HepG2 (cell line): Measurements from ENCODE around the gene SNRNP35. TPM values are rescaled to one million over a fixed set of nuclear protein-coding genes. Genes with fewer than 3 reads are reported as not detected.
A peak's percentile ranks its signal among the peaks of the same experiment; 100 is the strongest.

Experiments
- CHD4 ChIP-seq: fragments of 200-600 bp; sonication (generic); IDR thresholded peaks from 2 replicates; pipeline ENCODE4 v1.7.0; 2017; ENCODE audit warnings: mild to moderate bottlenecking, low read length, borderline replicate concordance
- HIVEP1 ChIP-seq: sonication (generic); formaldehyde crosslinking; IDR thresholded peaks from 2 replicates; pipeline ENCODE4 v1.4.0; 2020; ENCODE audit warnings: mild to moderate bottlenecking, missing genetic modification reagents
- MAX ChIP-seq: IDR thresholded peaks from 2 replicates; pipeline ENCODE4 v1.6.1; 2012; ENCODE audit warnings: inconsistent platforms
- NCOA5 ChIP-seq: sonication (generic); formaldehyde crosslinking; IDR thresholded peaks from 2 replicates; pipeline ENCODE4 v1.4.0; 2020; ENCODE audit warnings: missing genetic modification reagents
- NFE2L2 ChIP-seq: fragments of 150-350 bp; IDR thresholded peaks from 2 replicates; pipeline ENCODE4 v1.6.1; 2014; ENCODE audit warnings: low read length
- ONECUT2 ChIP-seq: sonication (generic); formaldehyde crosslinking; IDR thresholded peaks from 2 replicates; pipeline ENCODE4 v1.4.0; 2020; ENCODE audit warnings: missing genetic modification reagents
- PAF1 ChIP-seq: IDR thresholded peaks from 2 replicates; pipeline ENCODE4 v1.6.1; 2016; ENCODE audit warnings: missing genetic modification reagents, missing compliant biosample characterization
- PAWR ChIP-seq: sonication (generic); formaldehyde crosslinking; IDR thresholded peaks from 2 replicates; pipeline ENCODE4 v1.4.0; 2020; ENCODE audit warnings: missing genetic modification reagents, mild to moderate bottlenecking, borderline replicate concordance
- RFX5 ChIP-seq: IDR thresholded peaks from 2 replicates; pipeline ENCODE4 v1.6.1; 2011; ENCODE audit warnings: low read depth, low read length, improper control_type of control experiment
- SP4 ChIP-seq: sonication (generic); formaldehyde crosslinking; IDR thresholded peaks from 2 replicates; pipeline ENCODE4 v1.8.1; 2023; ENCODE audit warnings: mild to moderate bottlenecking, missing genetic modification reagents
- STAT5B ChIP-seq: sonication (generic); formaldehyde crosslinking; IDR thresholded peaks from 2 replicates; pipeline ENCODE4 v1.4.0; 2020; ENCODE audit warnings: missing genetic modification reagents
- TP53 ChIP-seq: sonication (generic); formaldehyde crosslinking; conservative IDR thresholded peaks from 2 replicates; pipeline ENCODE4 v1.4.0; 2020; ENCODE audit warnings: missing genetic modification reagents
- ZBTB26 ChIP-seq: IDR thresholded peaks from 2 replicates; pipeline ENCODE4 v1.6.1; 2016; ENCODE audit warnings: missing compliant biosample characterization, missing genetic modification reagents, borderline replicate concordance
- ZBTB38 ChIP-seq: sonication (generic); formaldehyde crosslinking; IDR thresholded peaks from 2 replicates; pipeline ENCODE4 v1.5.1; 2020; ENCODE audit warnings: mild to moderate bottlenecking, missing genetic modification reagents
- ZBTB7B ChIP-seq: sonication (generic); formaldehyde crosslinking; IDR thresholded peaks from 2 replicates; pipeline ENCODE4 v1.4.0; 2020; ENCODE audit warnings: missing genetic modification reagents
- ZFP91 ChIP-seq: sonication (generic); formaldehyde crosslinking; IDR thresholded peaks from 2 replicates; pipeline ENCODE4 v1.9.0; 2022; ENCODE audit warnings: missing genetic modification reagents, mild to moderate bottlenecking, borderline replicate concordance
- ZSCAN25 ChIP-seq: sonication (generic); formaldehyde crosslinking; IDR thresholded peaks from 2 replicates; pipeline ENCODE4 v1.8.0; 2022; ENCODE audit warnings: mild to moderate bottlenecking, missing genetic modification reagents
- polyA plus RNA-seq, 8 experiments: library from polyadenylated mRNA; depleted of rRNA in 3 of 8; stranded (reverse) in 7 of 8; unstranded in 1 of 8; fragments of >200 nt; fragmentation: Illumina TruSeq in 4 of 8; extraction: Trizol in 4 of 8; gene quantifications; 2 replicates each; pipeline versions ENCODE4 v1.2.1 to v1.2.3, GENCODE V29; 2011 to 2016; ENCODE audit warnings: low read depth in 4 of 8, missing spikeins in 1 of 8, mixed read lengths in 1 of 8; ENCODE audit not compliant: insufficient read depth in 1 of 8
- total RNA-seq, 5 experiments: library from RNA; depleted of rRNA; stranded (reverse); fragments of >200 nt; fragmentation: Illumina TruSeq; extraction: Trizol; gene quantifications; 2 replicates each; pipeline ENCODE4 v1.2.3, GENCODE V29; 2016; ENCODE audit warnings: low read depth in 1 of 5
- TF ChIP-seq, protein P1 (sequence below): sonication (generic); formaldehyde crosslinking; IDR thresholded peaks from 2 replicates; pipeline ENCODE4 v1.5.1; 2020; ENCODE audit warnings: missing genetic modification reagents, mild to moderate bottlenecking, borderline replicate concordance
- TF ChIP-seq, protein P2 (sequence below): sonication (generic); formaldehyde crosslinking; IDR thresholded peaks from 2 replicates; pipeline ENCODE4 v1.4.0; 2020; ENCODE audit warnings: missing genetic modification reagents; ENCODE audit errors: not compliant biosample characterization
- TF ChIP-seq, protein P3 (sequence below): sonication (generic); formaldehyde crosslinking; IDR thresholded peaks from 2 replicates; pipeline ENCODE4 v1.4.0; 2020; ENCODE audit warnings: mild to moderate bottlenecking, low read depth, missing genetic modification reagents
- TF ChIP-seq, protein P4 (sequence below): sonication (generic); formaldehyde crosslinking; IDR thresholded peaks from 2 replicates; pipeline ENCODE4 v1.5.1; 2020; ENCODE audit warnings: mild to moderate bottlenecking, missing genetic modification reagents, borderline replicate concordance

Gene SNRNP35
- total and polyA plus RNA-seq, 2 of the 13 experiments (the other 11 are each of a cell fraction or from before 2014, with no cell fraction given): 11.3 to 22.6 TPM

- TF ChIP-seq PAWR (CRISPR knock-in tag) (no peak), ZBTB26 (CRISPR knock-in tag) (no peak), CHD4 (0 out of 2 replicates have a peak, but pooled peaks have one; percentile 43), PAF1 (CRISPR knock-in tag) (no peak), NFE2L2 (no peak), HIVEP1 (CRISPR knock-in tag) (peak; percentile 94), ONECUT2 (CRISPR knock-in tag) (peak; percentile 84), SP4 (CRISPR knock-in tag) (no peak), MAX (0 out of 2 replicates have a peak, but pooled peaks have one; percentile 14), ZFP91 (peak; percentile 54; the same call in 1 of the 2 replicates), NCOA5 (no peak), ZBTB38 (CRISPR knock-in tag) (peak; percentile 28; the same call in 1 of the 2 replicates), TP53 (CRISPR knock-in tag) (no peak), RFX5 (no peak), STAT5B (CRISPR knock-in tag) (no peak), ZBTB7B (CRISPR knock-in tag) (no peak), ZSCAN25 (CRISPR knock-in tag) (peak; percentile 88; the same call in 1 of the 2 replicates)
- TF ChIP-seq, protein P1, sequence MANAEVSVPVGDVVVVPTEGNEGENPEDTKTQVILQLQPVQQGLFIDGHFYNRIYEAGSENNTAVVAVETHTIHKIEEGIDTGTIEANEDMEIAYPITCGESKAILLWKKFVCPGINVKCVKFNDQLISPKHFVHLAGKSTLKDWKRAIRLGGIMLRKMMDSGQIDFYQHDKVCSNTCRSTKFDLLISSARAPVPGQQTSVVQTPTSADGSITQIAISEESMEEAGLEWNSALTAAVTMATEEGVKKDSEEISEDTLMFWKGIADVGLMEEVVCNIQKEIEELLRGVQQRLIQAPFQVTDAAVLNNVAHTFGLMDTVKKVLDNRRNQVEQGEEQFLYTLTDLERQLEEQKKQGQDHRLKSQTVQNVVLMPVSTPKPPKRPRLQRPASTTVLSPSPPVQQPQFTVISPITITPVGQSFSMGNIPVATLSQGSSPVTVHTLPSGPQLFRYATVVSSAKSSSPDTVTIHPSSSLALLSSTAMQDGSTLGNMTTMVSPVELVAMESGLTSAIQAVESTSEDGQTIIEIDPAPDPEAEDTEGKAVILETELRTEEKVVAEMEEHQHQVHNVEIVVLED (CRISPR knock-in tag): no peak
- TF ChIP-seq, protein P2, sequence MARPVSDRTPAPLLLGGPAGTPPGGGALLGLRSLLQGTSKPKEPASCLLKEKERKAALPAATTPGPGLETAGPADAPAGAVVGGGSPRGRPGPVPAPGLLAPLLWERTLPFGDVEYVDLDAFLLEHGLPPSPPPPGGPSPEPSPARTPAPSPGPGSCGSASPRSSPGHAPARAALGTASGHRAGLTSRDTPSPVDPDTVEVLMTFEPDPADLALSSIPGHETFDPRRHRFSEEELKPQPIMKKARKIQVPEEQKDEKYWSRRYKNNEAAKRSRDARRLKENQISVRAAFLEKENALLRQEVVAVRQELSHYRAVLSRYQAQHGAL (CRISPR knock-in tag): no peak
- TF ChIP-seq, protein P3, sequence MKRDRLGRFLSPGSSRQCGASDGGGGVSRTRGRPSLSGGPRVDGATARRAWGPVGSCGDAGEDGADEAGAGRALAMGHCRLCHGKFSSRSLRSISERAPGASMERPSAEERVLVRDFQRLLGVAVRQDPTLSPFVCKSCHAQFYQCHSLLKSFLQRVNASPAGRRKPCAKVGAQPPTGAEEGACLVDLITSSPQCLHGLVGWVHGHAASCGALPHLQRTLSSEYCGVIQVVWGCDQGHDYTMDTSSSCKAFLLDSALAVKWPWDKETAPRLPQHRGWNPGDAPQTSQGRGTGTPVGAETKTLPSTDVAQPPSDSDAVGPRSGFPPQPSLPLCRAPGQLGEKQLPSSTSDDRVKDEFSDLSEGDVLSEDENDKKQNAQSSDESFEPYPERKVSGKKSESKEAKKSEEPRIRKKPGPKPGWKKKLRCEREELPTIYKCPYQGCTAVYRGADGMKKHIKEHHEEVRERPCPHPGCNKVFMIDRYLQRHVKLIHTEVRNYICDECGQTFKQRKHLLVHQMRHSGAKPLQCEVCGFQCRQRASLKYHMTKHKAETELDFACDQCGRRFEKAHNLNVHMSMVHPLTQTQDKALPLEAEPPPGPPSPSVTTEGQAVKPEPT: no peak
- TF ChIP-seq, protein P4, sequence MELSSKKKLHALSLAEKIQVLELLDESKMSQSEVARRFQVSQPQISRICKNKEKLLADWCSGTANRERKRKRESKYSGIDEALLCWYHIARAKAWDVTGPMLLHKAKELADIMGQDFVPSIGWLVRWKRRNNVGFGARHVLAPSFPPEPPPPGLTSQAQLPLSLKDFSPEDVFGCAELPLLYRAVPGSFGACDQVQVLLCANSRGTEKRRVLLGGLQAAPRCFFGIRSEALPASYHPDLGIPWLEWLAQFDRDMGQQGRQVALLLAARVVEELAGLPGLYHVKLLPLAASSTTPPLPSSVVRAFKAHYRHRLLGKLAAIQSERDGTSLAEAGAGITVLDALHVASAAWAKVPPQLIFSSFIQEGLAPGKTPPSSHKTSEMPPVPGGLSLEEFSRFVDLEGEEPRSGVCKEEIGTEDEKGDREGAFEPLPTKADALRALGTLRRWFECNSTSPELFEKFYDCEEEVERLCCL: no peak
These were observed 40.3 kb downstream of the SNRNP35 start (continued) for GRCh38 chr12:123498126-123498825.
